ENCODE data around the gene PODNL1.

The PODNL1 gene

GRCh38 chr19:13952154-13952930 lies 14.1 kb upstream of the PODNL1 start, which contains the start of gene DCAF15:
DCAF15 (plus strand) TSS chr19:13952509; CDS start chr19:13952513, 4 bp downstream.
- DNase-seq (ENCODE audit: low read depth), result peak; percentile 99
- peak within 1 kb of the TSS; percentile 90 for H3K4me3 ChIP-seq (ENCODE audit: control insufficient read depth, low read depth, low read length)
- TF ChIP-seq CTCF (IDR thresholded peaks at IDR 0.05; ENCODE audit: control insufficient read depth, insufficient read depth, low read depth, low read length, missing control alignments), result no peak

- TF ChIP-seq CTCF (IDR thresholded peaks at IDR 0.05; ENCODE audit: control insufficient read depth, insufficient read depth, low read depth, low read length, missing control alignments), result no peak
- H3K4me3 ChIP-seq (ENCODE audit: control insufficient read depth, low read depth, low read length), result peak overlapping the region; percentile 66
- no peak for DNase-seq (ENCODE audit: low read depth)
Measured at GRCh38 chr19:13951799-13952153, 13.6 kb upstream of the PODNL1 start.

- no peak for TF ChIP-seq CTCF (IDR thresholded peaks at IDR 0.05; ENCODE audit: control insufficient read depth, insufficient read depth, low read depth, low read length, missing control alignments)
- no peak for DNase-seq (ENCODE audit: low read depth)
- no peak overlapping the region for H3K4me3 ChIP-seq (ENCODE audit: control insufficient read depth, low read depth, low read length)
Measured at GRCh38 chr19:13951043-13951442, 12.8 kb upstream of the PODNL1 start.

- H3K4me3 ChIP-seq (ENCODE audit: control insufficient read depth, low read depth, low read length), result no peak overlapping the region
- DNase-seq (ENCODE audit: low read depth), result no peak
- TF ChIP-seq CTCF (IDR thresholded peaks at IDR 0.05; ENCODE audit: control insufficient read depth, insufficient read depth, low read depth, low read length, missing control alignments), result no peak
Measured at GRCh38 chr19:13946414-13946813, 8.2 kb upstream of the PODNL1 start.

GRCh38 chr19:13942023-13942684 lies 3.9 kb upstream of the PODNL1 start:
- DNase-seq (ENCODE audit: low read depth), result no peak
- TF ChIP-seq CTCF (IDR thresholded peaks at IDR 0.05; ENCODE audit: control insufficient read depth, insufficient read depth, low read depth, low read length, missing control alignments), result no peak
- no peak overlapping the region for H3K4me3 ChIP-seq (ENCODE audit: control insufficient read depth, low read depth, low read length)

- peak overlapping the region; percentile 58 for H3K4me3 ChIP-seq (ENCODE audit: control insufficient read depth, low read depth, low read length)
- no peak for TF ChIP-seq CTCF (IDR thresholded peaks at IDR 0.05; ENCODE audit: control insufficient read depth, insufficient read depth, low read depth, low read length, missing control alignments)
Measured at GRCh38 chr19:13937479-13938300, 527 bp downstream of the PODNL1 start.

More at GRCh38 chr19:13937479-13938300, 527 bp downstream of the PODNL1 start:
- DNase-seq (ENCODE audit: low read depth), result no peak

Data from AG09309 (cell line).